HEK293 (cell line): ENCODE data around the gene PDIA4.
"Not testable (repeated sequence)": the region's sequence is repeated elsewhere in the genome, so short reads cannot be mapped to it uniquely, and the experiment has no call there.

Source experiments
- CTCF ChIA-PET: fragments of 350-600 bp; formaldehyde crosslinking; extraction: SDS; loops from one replicate; lab custom pipeline; 2021; ENCODE audit warnings: antibody characterized with exemption; lab: Yijun Ruan, JAX
- POLR2A ChIA-PET: fragments of 300-600 bp; formaldehyde crosslinking; extraction: SDS; loops from one replicate; lab custom pipeline; 2020; ENCODE audit warnings: antibody characterized with exemption, inconsistent platforms; lab: Yijun Ruan, JAX
- H3K27ac ChIP-seq: fragments of 200-500 bp; sonication (Bioruptor generic); 2 replicates; pipeline ENCODE4 v1.5.1; 2014; ENCODE audit warnings: low read depth, low read length, control low read depth, inconsistent platforms; ENCODE audit errors: extremely low read depth
- H3K36me3 ChIP-seq, 2 experiments: fragments of 200-500 bp in 1 of 2; sonication (Bioruptor generic) in 1 of 2; 1 replicate in 1 of 2; 2 replicates in 1 of 2; pipeline ENCODE4 v1.5.1; 2014 to 2017; ENCODE audit warnings: inconsistent platforms in 2 of 2, low read length in 2 of 2; ENCODE audit not compliant: control insufficient read depth in 2 of 2, insufficient read depth in 1 of 2
- H3K4me1 ChIP-seq: fragments of 200-500 bp; sonication (Bioruptor generic); 2 replicates; pipeline ENCODE4 v1.5.1; 2014; ENCODE audit warnings: mild to moderate bottlenecking, low read length, inconsistent platforms; ENCODE audit not compliant: control insufficient read depth, insufficient read depth
- H3K4me3 ChIP-seq: 2 replicates; pipeline ENCODE4 v1.5.1; 2011; ENCODE audit warnings: low read depth, mild to moderate bottlenecking, control low read depth, low read length, moderate library complexity
- H3K9me3 ChIP-seq: fragments of 200-500 bp; sonication (Bioruptor generic); 2 replicates; pipeline ENCODE4 v1.5.1; 2014; ENCODE audit warnings: low read depth, low read length, inconsistent platforms; ENCODE audit not compliant: control insufficient read depth, insufficient read depth
- BCL11A ChIP-seq: fragments of 450-650 bp; formaldehyde crosslinking; IDR thresholded peaks from 2 replicates; pipeline ENCODE4 v1.5.1; 2016; ENCODE audit warnings: low read depth, missing biosample characterization, missing genetic modification characterization
- HOXA7 ChIP-seq: sonication (generic); formaldehyde crosslinking; IDR thresholded peaks from 2 replicates; pipeline ENCODE4 v1.8.1; 2022; ENCODE audit warnings: missing genetic modification reagents, borderline replicate concordance
- KLF9 ChIP-seq: fragments of 450-650 bp; formaldehyde crosslinking; IDR thresholded peaks from 2 replicates; pipeline ENCODE4 v1.5.1; 2016; ENCODE audit warnings: missing biosample characterization, missing genetic modification characterization, low read depth
- ZBTB48 ChIP-seq: fragments of 450-650 bp; formaldehyde crosslinking; IDR thresholded peaks from 2 replicates; pipeline ENCODE4 v1.5.1; 2016; ENCODE audit warnings: missing biosample characterization, missing genetic modification characterization
- ZNF23 ChIP-seq: fragments of 450-650 bp; formaldehyde crosslinking; IDR thresholded peaks from 2 replicates; pipeline ENCODE4 v1.5.1; 2016; ENCODE audit warnings: missing biosample characterization, missing genetic modification characterization, borderline replicate concordance
- ZNF274 ChIP-seq, 2 experiments: fragments of 200-500 bp in 1 of 2; fragments of 450-650 bp in 1 of 2; sonication (Bioruptor generic) in 1 of 2; formaldehyde crosslinking in 1 of 2; IDR thresholded peaks; 2 replicates each; pipeline versions ENCODE4 v1.5.1 to v1.6.1; 2014 to 2016; ENCODE audit warnings: borderline replicate concordance in 1 of 2, inconsistent platforms in 1 of 2, low read length in 1 of 2, missing biosample characterization in 1 of 2, missing genetic modification characterization in 1 of 2
- ZNF311 ChIP-seq: fragments of 450-650 bp; formaldehyde crosslinking; IDR thresholded peaks from 2 replicates; pipeline ENCODE4 v1.5.1; 2017; ENCODE audit warnings: missing biosample characterization, missing genetic modification characterization, borderline replicate concordance
- ZNF558 ChIP-seq: fragments of 450-650 bp; formaldehyde crosslinking; IDR thresholded peaks from 2 replicates; pipeline ENCODE4 v1.5.1; 2016; ENCODE audit warnings: missing biosample characterization, missing genetic modification characterization
- ZNF629 ChIP-seq: fragments of 450-650 bp; formaldehyde crosslinking; IDR thresholded peaks from 2 replicates; pipeline ENCODE4 v1.5.1; 2017; ENCODE audit warnings: missing biosample characterization, missing genetic modification characterization
- ZNF654 ChIP-seq: fragments of 450-650 bp; formaldehyde crosslinking; IDR thresholded peaks from 2 replicates; pipeline ENCODE4 v1.5.1; 2016; ENCODE audit warnings: low read depth, missing biosample characterization, missing genetic modification characterization
- TF ChIP-seq, protein P1 (sequence below): fragments of 450-650 bp; formaldehyde crosslinking; conservative IDR thresholded peaks from 2 replicates; pipeline ENCODE4 v1.5.1; 2016; ENCODE audit warnings: low read depth, missing biosample characterization, missing genetic modification characterization
- TF ChIP-seq, protein P2 (sequence below): fragments of 450-650 bp; formaldehyde crosslinking; IDR thresholded peaks from 2 replicates; pipeline ENCODE4 v1.5.1; 2017; ENCODE audit warnings: missing biosample characterization, mild to moderate bottlenecking, missing genetic modification characterization, moderate library complexity
- TF ChIP-seq, protein P3 (sequence below): fragments of 450-650 bp; formaldehyde crosslinking; IDR thresholded peaks from 2 replicates; pipeline ENCODE4 v1.5.1; 2016; ENCODE audit warnings: missing biosample characterization, missing genetic modification characterization, low read depth
- TF ChIP-seq, protein P4 (sequence below): fragments of 450-650 bp; formaldehyde crosslinking; IDR thresholded peaks from 2 replicates; pipeline ENCODE4 v1.5.1; 2016; ENCODE audit warnings: missing biosample characterization, missing genetic modification characterization
- TF ChIP-seq, protein P5 (sequence below): fragments of 450-650 bp; formaldehyde crosslinking; IDR thresholded peaks from 2 replicates; pipeline ENCODE4 v1.5.1; 2017; ENCODE audit warnings: missing biosample characterization, missing genetic modification characterization

The PDIA4 gene

DNA sequence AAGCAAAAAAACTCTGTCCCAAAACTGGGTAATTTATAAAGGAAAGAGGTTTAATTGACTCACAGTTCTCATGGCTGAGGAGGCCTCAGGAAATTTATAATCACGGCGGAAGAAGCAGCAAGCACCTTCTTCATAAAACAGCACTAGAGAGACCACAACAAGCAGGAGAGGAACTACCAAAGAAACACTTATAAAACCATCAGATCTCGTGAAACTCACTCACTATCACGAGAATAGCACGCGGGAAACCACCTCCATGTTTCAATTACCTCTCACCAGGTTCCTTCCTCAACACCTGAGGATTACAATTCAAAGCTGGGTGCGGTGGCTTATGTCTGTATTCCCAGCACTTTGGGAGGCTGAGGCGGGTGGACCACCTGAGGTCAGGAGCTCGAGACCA, 48.5 kb downstream of the PDIA4 start:
- TF ChIP-seq, protein P1, sequence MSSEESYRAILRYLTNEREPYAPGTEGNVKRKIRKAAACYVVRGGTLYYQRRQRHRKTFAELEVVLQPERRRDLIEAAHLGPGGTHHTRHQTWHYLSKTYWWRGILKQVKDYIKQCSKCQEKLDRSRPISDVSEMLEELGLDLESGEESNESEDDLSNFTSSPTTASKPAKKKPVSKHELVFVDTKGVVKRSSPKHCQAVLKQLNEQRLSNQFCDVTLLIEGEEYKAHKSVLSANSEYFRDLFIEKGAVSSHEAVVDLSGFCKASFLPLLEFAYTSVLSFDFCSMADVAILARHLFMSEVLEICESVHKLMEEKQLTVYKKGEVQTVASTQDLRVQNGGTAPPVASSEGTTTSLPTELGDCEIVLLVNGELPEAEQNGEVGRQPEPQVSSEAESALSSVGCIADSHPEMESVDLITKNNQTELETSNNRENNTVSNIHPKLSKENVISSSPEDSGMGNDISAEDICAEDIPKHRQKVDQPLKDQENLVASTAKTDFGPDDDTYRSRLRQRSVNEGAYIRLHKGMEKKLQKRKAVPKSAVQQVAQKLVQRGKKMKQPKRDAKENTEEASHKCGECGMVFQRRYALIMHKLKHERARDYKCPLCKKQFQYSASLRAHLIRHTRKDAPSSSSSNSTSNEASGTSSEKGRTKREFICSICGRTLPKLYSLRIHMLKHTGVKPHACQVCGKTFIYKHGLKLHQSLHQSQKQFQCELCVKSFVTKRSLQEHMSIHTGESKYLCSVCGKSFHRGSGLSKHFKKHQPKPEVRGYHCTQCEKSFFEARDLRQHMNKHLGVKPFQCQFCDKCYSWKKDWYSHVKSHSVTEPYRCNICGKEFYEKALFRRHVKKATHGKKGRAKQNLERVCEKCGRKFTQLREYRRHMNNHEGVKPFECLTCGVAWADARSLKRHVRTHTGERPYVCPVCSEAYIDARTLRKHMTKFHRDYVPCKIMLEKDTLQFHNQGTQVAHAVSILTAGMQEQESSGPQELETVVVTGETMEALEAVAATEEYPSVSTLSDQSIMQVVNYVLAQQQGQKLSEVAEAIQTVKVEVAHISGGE, result no peak
- TF ChIP-seq KLF9 (tag by site-specific recombination) (no peak), ZBTB48 (tag by site-specific recombination) (no peak), ZNF311 (no peak), ZNF23 (no peak), ZNF629 (no peak), BCL11A (no peak), HOXA7 (CRISPR knock-in tag) (no peak), ZNF654 (tag by site-specific recombination) (no peak), ZNF558 (no peak), ZNF274 (IDR thresholded peaks at IDR 0.05; ENCODE audit: low read length) (no peak), ZNF274 (tag by site-specific recombination; IDR thresholded peaks at IDR 0.05; ENCODE audit: borderline replicate concordance) (no peak)
- TF ChIP-seq, protein P2, sequence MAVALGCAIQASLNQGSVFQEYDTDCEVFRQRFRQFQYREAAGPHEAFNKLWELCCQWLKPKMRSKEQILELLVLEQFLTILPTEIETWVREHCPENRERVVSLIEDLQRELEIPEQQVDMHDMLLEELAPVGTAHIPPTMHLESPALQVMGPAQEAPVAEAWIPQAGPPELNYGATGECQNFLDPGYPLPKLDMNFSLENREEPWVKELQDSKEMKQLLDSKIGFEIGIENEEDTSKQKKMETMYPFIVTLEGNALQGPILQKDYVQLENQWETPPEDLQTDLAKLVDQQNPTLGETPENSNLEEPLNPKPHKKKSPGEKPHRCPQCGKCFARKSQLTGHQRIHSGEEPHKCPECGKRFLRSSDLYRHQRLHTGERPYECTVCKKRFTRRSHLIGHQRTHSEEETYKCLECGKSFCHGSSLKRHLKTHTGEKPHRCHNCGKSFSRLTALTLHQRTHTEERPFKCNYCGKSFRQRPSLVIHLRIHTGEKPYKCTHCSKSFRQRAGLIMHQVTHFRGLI (tag by site-specific recombination), result no peak
- TF ChIP-seq, protein P3, sequence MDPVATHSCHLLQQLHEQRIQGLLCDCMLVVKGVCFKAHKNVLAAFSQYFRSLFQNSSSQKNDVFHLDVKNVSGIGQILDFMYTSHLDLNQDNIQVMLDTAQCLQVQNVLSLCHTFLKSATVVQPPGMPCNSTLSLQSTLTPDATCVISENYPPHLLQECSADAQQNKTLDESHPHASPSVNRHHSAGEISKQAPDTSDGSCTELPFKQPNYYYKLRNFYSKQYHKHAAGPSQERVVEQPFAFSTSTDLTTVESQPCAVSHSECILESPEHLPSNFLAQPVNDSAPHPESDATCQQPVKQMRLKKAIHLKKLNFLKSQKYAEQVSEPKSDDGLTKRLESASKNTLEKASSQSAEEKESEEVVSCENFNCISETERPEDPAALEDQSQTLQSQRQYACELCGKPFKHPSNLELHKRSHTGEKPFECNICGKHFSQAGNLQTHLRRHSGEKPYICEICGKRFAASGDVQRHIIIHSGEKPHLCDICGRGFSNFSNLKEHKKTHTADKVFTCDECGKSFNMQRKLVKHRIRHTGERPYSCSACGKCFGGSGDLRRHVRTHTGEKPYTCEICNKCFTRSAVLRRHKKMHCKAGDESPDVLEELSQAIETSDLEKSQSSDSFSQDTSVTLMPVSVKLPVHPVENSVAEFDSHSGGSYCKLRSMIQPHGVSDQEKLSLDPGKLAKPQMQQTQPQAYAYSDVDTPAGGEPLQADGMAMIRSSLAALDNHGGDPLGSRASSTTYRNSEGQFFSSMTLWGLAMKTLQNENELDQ (tag by site-specific recombination), result no peak
- TF ChIP-seq, protein P4, sequence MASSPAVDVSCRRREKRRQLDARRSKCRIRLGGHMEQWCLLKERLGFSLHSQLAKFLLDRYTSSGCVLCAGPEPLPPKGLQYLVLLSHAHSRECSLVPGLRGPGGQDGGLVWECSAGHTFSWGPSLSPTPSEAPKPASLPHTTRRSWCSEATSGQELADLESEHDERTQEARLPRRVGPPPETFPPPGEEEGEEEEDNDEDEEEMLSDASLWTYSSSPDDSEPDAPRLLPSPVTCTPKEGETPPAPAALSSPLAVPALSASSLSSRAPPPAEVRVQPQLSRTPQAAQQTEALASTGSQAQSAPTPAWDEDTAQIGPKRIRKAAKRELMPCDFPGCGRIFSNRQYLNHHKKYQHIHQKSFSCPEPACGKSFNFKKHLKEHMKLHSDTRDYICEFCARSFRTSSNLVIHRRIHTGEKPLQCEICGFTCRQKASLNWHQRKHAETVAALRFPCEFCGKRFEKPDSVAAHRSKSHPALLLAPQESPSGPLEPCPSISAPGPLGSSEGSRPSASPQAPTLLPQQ, result no peak
- TF ChIP-seq, protein P5, sequence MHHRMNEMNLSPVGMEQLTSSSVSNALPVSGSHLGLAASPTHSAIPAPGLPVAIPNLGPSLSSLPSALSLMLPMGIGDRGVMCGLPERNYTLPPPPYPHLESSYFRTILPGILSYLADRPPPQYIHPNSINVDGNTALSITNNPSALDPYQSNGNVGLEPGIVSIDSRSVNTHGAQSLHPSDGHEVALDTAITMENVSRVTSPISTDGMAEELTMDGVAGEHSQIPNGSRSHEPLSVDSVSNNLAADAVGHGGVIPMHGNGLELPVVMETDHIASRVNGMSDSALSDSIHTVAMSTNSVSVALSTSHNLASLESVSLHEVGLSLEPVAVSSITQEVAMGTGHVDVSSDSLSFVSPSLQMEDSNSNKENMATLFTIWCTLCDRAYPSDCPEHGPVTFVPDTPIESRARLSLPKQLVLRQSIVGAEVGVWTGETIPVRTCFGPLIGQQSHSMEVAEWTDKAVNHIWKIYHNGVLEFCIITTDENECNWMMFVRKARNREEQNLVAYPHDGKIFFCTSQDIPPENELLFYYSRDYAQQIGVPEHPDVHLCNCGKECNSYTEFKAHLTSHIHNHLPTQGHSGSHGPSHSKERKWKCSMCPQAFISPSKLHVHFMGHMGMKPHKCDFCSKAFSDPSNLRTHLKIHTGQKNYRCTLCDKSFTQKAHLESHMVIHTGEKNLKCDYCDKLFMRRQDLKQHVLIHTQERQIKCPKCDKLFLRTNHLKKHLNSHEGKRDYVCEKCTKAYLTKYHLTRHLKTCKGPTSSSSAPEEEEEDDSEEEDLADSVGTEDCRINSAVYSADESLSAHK (tag by site-specific recombination), result no peak
- CTCF ChIA-PET, result no interaction called here
- Histone ChIP-seq H3K36me3 (no peaks in the 10 kb centered on the region), H3K4me3 (no peak overlapping the region), H3K9me3 (no peaks in the 10 kb centered on the region), H3K27ac (no peak overlapping the region), H3K4me1 (no peaks in the 10 kb centered on the region)
- POLR2A ChIA-PET, result no interaction called here

DNA sequence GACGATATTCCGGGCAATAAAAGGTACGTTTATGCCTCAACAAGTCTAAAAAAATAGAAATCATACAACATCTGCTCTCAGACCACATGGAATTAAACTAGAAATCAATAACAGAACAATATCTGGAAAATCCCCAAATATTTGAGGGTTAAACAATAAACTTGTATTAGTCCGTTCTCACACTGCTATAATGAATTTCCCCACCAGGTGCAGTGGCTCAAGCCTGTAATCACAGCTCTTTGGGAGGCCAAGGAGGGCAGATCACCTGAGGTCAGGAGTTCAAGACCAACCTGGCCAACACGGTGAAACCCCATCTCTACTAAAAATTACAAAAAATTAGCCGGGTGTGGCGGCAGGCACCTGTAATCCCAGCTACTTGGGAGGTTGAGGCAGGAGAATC, 49.2 kb downstream of the PDIA4 start:
- H3K9me3 ChIP-seq, H3K4me1 ChIP-seq, POLR2A ChIA-PET, H3K36me3 ChIP-seq, H3K4me3 ChIP-seq, CTCF ChIA-PET, H3K27ac ChIP-seq: not testable (repeated sequence)
